HepG2 (cell line): ENCODE measurements around the gene ANKS1A.

Source experiments
- NKX3-1 ChIP-seq: sonication (generic); formaldehyde crosslinking; IDR thresholded peaks from 2 replicates; pipeline ENCODE4 v1.5.0; 2020; ENCODE audit warnings: missing genetic modification reagents
- REST ChIP-seq, 2 experiments: IDR thresholded peaks; 2 replicates each; pipeline ENCODE4 v1.6.1; 2011 to 2012; ENCODE audit warnings: low read length in 2 of 2, borderline replicate concordance in 1 of 2, low read depth in 1 of 2, mild to moderate bottlenecking in 1 of 2, moderate library complexity in 1 of 2
- TFDP2 ChIP-seq: sonication (generic); formaldehyde crosslinking; IDR thresholded peaks from 2 replicates; pipeline ENCODE4 v1.4.0; 2020; ENCODE audit warnings: missing genetic modification reagents
- ZBTB7A ChIP-seq: sonication (generic); formaldehyde crosslinking; IDR thresholded peaks from 2 replicates; pipeline ENCODE4 v1.8.0; 2022; ENCODE audit warnings: mild to moderate bottlenecking, missing genetic modification reagents
- ZNF343 ChIP-seq: sonication (generic); formaldehyde crosslinking; IDR thresholded peaks from 2 replicates; pipeline ENCODE4 v1.4.0; 2020; ENCODE audit warnings: mild to moderate bottlenecking, missing genetic modification reagents

- no peak for TF ChIP-seq TFDP2 (CRISPR knock-in tag)
- no peak for TF ChIP-seq ZNF343 (CRISPR knock-in tag)
- TF ChIP-seq REST (IDR thresholded peaks at IDR 0.05; ENCODE audit: borderline replicate concordance in 1 of 2, low read depth in 1 of 2, low read length in 2 of 2) = no peak
- TF ChIP-seq ZBTB7A (CRISPR knock-in tag) = no peak
- no peak for TF ChIP-seq NKX3-1 (CRISPR knock-in tag)
Observed at GRCh38 chr6:34906826-34907225, 17.8 kb downstream of the ANKS1A start.
